ENCODE measurements around the gene GRK6. TPM values are rescaled to one million over a fixed set of nuclear protein-coding genes. Genes with fewer than 3 reads are reported as not detected.

The GRK6 gene
- polyA plus RNA-seq, 1 experiment: 37.7 TPM

DNA sequence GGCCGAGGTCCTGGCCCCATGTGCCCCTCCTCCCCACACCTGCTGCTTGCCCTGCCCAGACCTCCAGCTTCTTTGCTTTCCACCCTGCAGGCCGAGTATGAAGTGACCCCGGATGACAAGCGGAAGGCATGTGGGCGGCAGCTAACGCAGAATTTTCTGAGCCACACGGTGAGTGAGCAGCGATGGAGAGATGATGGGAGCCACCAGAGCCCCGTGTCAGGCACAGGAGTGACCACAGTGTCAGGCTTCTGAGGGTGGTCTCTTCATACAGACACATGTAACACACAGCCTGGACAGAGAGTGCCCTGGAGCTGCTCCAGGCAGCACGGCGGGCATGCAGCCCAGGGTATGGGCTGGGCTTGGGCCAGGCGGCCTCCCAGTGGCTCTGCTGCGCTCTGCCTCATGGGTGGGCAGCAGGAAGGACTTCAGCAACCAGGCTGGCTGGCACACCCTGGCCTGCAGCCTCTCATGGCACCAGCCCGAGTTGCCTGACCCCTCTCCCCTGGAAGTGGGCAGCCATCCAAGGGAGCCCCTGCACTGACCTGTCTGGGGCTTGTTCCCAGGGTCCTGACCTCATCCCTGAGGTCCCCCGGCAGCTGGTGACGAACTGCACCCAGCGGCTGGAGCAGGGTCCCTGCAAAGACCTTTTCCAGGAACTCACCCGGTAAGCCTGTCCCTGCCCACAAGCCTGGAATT lies 5.8 kb downstream of the GRK6 start:
- H3K4me3 ChIP-seq (ENCODE audit: low read depth, low read length): no peak overlapping the region
- ChIA-PET CTCF (interaction anchor here (0.5 to 1.2 kb wide), 3 partner anchors 23 to 114 kb away, joined by 3 read pairs; no protein-coding TSS in a partner anchor), POLR2A (interaction anchor here (0.5 kb wide), 1 partner anchor 68 kb away, joined by 4 read pairs; no protein-coding TSS in a partner anchor)

DNA sequence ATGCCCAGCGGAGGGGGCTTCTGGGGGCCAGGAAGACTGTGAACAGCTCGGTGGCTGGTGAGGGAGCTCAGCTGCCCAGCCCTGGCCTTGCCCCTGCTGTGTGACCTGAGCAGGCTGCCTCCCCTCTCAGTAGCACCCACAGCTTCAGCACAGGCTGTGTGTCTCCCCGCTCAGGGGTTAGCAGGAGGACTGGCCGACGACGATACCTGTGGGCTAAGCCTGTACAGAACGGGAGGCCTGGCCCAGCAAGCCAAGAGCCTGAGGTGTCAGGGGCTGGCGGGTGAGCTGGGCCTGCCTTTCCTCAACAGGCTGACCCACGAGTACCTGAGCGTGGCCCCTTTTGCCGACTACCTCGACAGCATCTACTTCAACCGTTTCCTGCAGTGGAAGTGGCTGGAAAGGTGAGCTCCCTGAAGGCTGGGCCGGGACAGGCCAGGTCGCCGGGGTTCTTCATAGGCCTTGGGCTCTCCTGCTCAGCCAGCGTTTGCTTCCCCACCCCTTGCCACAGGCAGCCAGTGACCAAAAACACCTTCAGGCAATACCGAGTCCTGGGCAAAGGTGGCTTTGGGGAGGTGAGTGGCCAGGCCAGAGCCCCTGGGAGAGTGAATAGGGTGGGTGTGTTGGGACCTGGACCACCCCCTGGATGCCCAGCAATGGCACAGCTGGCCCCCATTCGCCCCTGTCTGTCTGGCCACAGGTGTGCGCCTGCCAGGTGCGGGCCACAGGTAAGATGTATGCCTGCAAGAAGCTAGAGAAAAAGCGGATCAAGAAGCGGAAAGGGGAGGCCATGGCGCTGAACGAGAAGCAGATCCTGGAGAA lies 6.6 kb downstream of the GRK6 start:
- ChIA-PET POLR2A (interaction anchor here (0.5 kb wide), 1 partner anchor 67 kb away, joined by 4 read pairs; no protein-coding TSS in a partner anchor), CTCF (interaction anchor here (0.9 to 1.7 kb wide), 4 partner anchors 22 to 42 kb away, joined by 3 to 4 read pairs (median 3); no protein-coding TSS in a partner anchor)
- no peaks in the 10 kb centered on the region for H3K27me3 ChIP-seq (ENCODE audit: control insufficient read depth, insufficient read depth, low read length)
- H3K36me3 ChIP-seq (ENCODE audit: control insufficient read depth, insufficient read depth, low read length): peaks cover 36% of the 10 kb centered on the region
- TF ChIP-seq, protein P1, sequence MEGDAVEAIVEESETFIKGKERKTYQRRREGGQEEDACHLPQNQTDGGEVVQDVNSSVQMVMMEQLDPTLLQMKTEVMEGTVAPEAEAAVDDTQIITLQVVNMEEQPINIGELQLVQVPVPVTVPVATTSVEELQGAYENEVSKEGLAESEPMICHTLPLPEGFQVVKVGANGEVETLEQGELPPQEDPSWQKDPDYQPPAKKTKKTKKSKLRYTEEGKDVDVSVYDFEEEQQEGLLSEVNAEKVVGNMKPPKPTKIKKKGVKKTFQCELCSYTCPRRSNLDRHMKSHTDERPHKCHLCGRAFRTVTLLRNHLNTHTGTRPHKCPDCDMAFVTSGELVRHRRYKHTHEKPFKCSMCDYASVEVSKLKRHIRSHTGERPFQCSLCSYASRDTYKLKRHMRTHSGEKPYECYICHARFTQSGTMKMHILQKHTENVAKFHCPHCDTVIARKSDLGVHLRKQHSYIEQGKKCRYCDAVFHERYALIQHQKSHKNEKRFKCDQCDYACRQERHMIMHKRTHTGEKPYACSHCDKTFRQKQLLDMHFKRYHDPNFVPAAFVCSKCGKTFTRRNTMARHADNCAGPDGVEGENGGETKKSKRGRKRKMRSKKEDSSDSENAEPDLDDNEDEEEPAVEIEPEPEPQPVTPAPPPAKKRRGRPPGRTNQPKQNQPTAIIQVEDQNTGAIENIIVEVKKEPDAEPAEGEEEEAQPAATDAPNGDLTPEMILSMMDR (IDR thresholded peaks at IDR 0.05; ENCODE audit: insufficient read depth, low read depth, low read length): no peak
- H3K4me3 ChIP-seq (ENCODE audit: low read depth, low read length): no peak overlapping the region
- DNase-seq (ENCODE audit: low read depth): no peak

More for the DNA sequence above, 5.8 kb downstream of the GRK6 start:
- Histone ChIP-seq H3K27me3 (ENCODE audit: control insufficient read depth, insufficient read depth, low read length) (no peaks in the 10 kb centered on the region), H3K36me3 (ENCODE audit: control insufficient read depth, insufficient read depth, low read length) (peaks cover 36% of the 10 kb centered on the region)
- DNase-seq (ENCODE audit: low read depth): no peak
- TF ChIP-seq, protein P1 (IDR thresholded peaks at IDR 0.05; ENCODE audit: insufficient read depth, low read depth, low read length): no peak

GRCh38 chr5:177433658-177434217 lies 7.3 kb downstream of the GRK6 start:
- ChIA-PET CTCF (interaction anchor here (0.6 to 1.7 kb wide), 4 partner anchors 9 to 108 kb away, joined by 3 to 4 read pairs (median 4); no protein-coding TSS in a partner anchor), POLR2A (no interaction called here)

GRCh38 chr5:177434437-177434836 lies 8.0 kb downstream of the GRK6 start:
- no peak overlapping the region for H3K4me3 ChIP-seq (ENCODE audit: low read depth, low read length)
- DNase-seq (ENCODE audit: low read depth): no peak
- TF ChIP-seq, protein P1 (IDR thresholded peaks at IDR 0.05; ENCODE audit: insufficient read depth, low read depth, low read length): no peak
- H3K27me3 ChIP-seq (ENCODE audit: control insufficient read depth, insufficient read depth, low read length): no peaks in the 10 kb centered on the region
- POLR2A ChIA-PET: no interaction called here
- peaks cover 36% of the 10 kb centered on the region for H3K36me3 ChIP-seq (ENCODE audit: control insufficient read depth, insufficient read depth, low read length)
- CTCF ChIA-PET: interaction anchor here (1.1 to 1.7 kb wide), 3 partner anchors 9 to 44 kb away, joined by 3 to 4 read pairs (median 4); no protein-coding TSS in a partner anchor

More at GRCh38 chr5:177433658-177434217, 7.3 kb downstream of the GRK6 start:
- Histone ChIP-seq H3K27me3 (ENCODE audit: control insufficient read depth, insufficient read depth, low read length) (no peaks in the 10 kb centered on the region), H3K4me3 (ENCODE audit: low read depth, low read length) (no peak overlapping the region), H3K36me3 (ENCODE audit: control insufficient read depth, insufficient read depth, low read length) (peaks cover 36% of the 10 kb centered on the region)
- TF ChIP-seq, protein P1 (IDR thresholded peaks at IDR 0.05; ENCODE audit: insufficient read depth, low read depth, low read length): no peak
- no peak for DNase-seq (ENCODE audit: low read depth)

Data from BJ (cell line).